Thoracic aorta (tissue), 2 donors: Measurements from ENCODE around the gene GAS1. TPM values are rescaled to one million over a fixed set of nuclear protein-coding genes. Genes with fewer than 3 reads are reported as not detected.

Experiments
- ATAC-seq: fragments of 150-250 bp; one replicate; pipeline ENCODE4 v1.8.0; 2017; ENCODE audit warnings: low read depth; ENCODE audit not compliant: insufficient number of reproducible peaks, low FRiP score
- DNase-seq: peaks from one replicate; pipeline ENCODE4 v3.0.0-alpha.2; 2020; ENCODE audit warnings: low spot score
- H3K27ac ChIP-seq, 2 donors: fragments of 200-600 bp; sonication (generic); 1 replicate in 1 of 2; 2 replicates in 1 of 2; pipeline ENCODE4 v1.5.1; 2016; ENCODE audit warnings: mild to moderate bottlenecking in 2 of 2, moderate library complexity in 2 of 2
- H3K27me3 ChIP-seq: fragments of 200-600 bp; sonication (generic); replicated peaks from 2 replicates; pipeline ENCODE4 v1.6.0; 2016; ENCODE audit warnings: mild to moderate bottlenecking; ENCODE audit not compliant: insufficient read depth
- H3K36me3 ChIP-seq: fragments of 200-600 bp; sonication (generic); one replicate; pipeline ENCODE4 v1.5.1; 2016
- H3K4me1 ChIP-seq, 2 donors: fragments of 200-600 bp; sonication (generic); 1 replicate in 1 of 2; 2 replicates in 1 of 2; pipeline versions ENCODE4 v1.5.1 to v1.6.0; 2016; ENCODE audit warnings: low read depth in 2 of 2, mild to moderate bottlenecking in 1 of 2; ENCODE audit not compliant: control insufficient read depth in 1 of 2
- H3K4me3 ChIP-seq: fragments of 200-600 bp; sonication (generic); 2 replicates; pipeline ENCODE4 v1.5.1; 2016; ENCODE audit warnings: mild to moderate bottlenecking
- H3K9me3 ChIP-seq: fragments of 200-600 bp; sonication (generic); 2 replicates; pipeline ENCODE4 v1.5.1; 2016
- total RNA-seq, 2 donors: library from RNA; depleted of rRNA; stranded (reverse); fragments of >200 nt; gene quantifications; one replicate each; pipeline versions ENCODE4 v1.1.0 to v1.2.3, GENCODE V29; 2016
- TF ChIP-seq, protein P1 (sequence below): fragments of 200-600 bp; sonication (generic); IDR thresholded peaks from one replicate; pipeline ENCODE4 v1.5.1; 2019; ENCODE audit warnings: antibody characterized with exemption

Gene GAS1
- total RNA-seq, 2 donors from 2014 or later, result 47.6 to 108 TPM

GRCh38 chr9:86955042-86955441 lies 7.7 kb upstream of the GAS1 start:
- H3K27ac ChIP-seq, result no peak overlapping the region
- ATAC-seq (no peak), DNase-seq (no peak)
- no peak overlapping the region for H3K4me3 ChIP-seq
- H3K27me3 ChIP-seq, result no peaks in the 10 kb centered on the region
- no peaks in the 10 kb centered on the region for H3K4me1 ChIP-seq
- H3K36me3 ChIP-seq, result peaks cover 4% of the 10 kb centered on the region
- TF ChIP-seq, protein P1, sequence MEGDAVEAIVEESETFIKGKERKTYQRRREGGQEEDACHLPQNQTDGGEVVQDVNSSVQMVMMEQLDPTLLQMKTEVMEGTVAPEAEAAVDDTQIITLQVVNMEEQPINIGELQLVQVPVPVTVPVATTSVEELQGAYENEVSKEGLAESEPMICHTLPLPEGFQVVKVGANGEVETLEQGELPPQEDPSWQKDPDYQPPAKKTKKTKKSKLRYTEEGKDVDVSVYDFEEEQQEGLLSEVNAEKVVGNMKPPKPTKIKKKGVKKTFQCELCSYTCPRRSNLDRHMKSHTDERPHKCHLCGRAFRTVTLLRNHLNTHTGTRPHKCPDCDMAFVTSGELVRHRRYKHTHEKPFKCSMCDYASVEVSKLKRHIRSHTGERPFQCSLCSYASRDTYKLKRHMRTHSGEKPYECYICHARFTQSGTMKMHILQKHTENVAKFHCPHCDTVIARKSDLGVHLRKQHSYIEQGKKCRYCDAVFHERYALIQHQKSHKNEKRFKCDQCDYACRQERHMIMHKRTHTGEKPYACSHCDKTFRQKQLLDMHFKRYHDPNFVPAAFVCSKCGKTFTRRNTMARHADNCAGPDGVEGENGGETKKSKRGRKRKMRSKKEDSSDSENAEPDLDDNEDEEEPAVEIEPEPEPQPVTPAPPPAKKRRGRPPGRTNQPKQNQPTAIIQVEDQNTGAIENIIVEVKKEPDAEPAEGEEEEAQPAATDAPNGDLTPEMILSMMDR, result no peak
- H3K9me3 ChIP-seq, result no peaks in the 10 kb centered on the region

GRCh38 chr9:86953181-86953580 lies 5.9 kb upstream of the GAS1 start:
- DNase-seq (no peak), ATAC-seq (no peak)
- H3K4me3 ChIP-seq, result no peak overlapping the region
- TF ChIP-seq, protein P1, result no peak
- peaks cover 0 to 6% of the 10 kb centered on the region in 2 donors for H3K4me1 ChIP-seq
- H3K27me3 ChIP-seq, result no peaks in the 10 kb centered on the region
- peaks cover 4% of the 10 kb centered on the region for H3K36me3 ChIP-seq
- H3K9me3 ChIP-seq, result no peaks in the 10 kb centered on the region
- H3K27ac ChIP-seq, result no peak overlapping the region

DNA sequence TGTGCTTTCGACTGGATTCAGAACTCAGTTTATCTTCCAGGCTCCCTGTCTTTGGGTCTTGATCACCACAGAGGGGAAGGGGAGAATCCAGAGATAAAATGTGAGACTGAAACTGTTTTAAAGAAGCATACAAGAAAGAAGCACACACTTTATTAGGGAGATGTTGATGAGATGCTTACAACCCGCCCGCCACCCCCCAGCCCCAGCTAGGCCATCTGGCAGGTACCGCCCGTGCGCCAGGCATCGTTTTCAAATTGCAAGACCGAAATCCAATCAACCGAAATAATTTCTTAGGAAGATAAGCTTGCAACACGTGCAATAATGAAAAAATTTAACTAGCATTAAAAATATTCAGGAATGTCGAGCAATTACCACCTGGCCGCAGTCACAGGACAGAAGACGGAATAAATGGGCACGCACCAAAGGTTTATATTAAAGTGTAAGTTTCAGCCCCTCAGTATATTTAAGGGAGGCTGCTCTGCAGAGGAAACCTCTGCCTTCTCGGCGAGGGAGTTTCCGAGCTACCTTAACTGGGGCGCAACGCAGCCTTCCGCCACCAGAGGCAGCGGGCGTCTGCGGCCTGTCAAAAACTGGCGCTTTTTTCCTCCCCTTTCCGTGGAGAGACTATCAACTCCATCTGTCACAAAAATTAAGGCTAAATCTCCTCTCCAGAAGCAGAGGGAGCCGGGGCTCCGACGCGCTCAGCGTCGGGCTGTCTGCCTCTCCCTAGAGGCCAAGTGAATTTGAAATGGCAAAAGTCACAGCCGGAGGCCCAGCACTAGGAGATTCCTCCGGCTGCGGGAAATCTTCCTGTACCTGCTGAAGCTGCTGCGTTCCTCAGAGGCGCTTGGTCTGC lies 996 bp upstream of the GAS1 start:
- ATAC-seq (no peak), DNase-seq (peak; percentile 22)
- Histone ChIP-seq H3K27me3 (no peaks in the 10 kb centered on the region), H3K4me3 (peak overlapping the region; percentile 91), H3K27ac (peak overlapping the region; percentile 70 to 77), H3K9me3 (no peaks in the 10 kb centered on the region), H3K36me3 (peaks cover 4% of the 10 kb centered on the region), H3K4me1 (peaks cover 4 to 24% of the 10 kb centered on the region in 2 donors)
- TF ChIP-seq, protein P1, result peak; percentile 93

- ATAC-seq, result peak; percentile 58
- Histone ChIP-seq H3K9me3 (no peaks in the 10 kb centered on the region), H3K4me3 (peak overlapping the region; percentile 91), H3K27ac (peak overlapping the region; percentile 79 to 90), H3K36me3 (peaks cover 4% of the 10 kb centered on the region), H3K4me1 (peaks cover 4 to 25% of the 10 kb centered on the region in 2 donors), H3K27me3 (no peaks in the 10 kb centered on the region)
- peak; percentile 13 for DNase-seq
- TF ChIP-seq, protein P1, result no peak
Measured at GRCh38 chr9:86946201-86947145, 833 bp downstream of the GAS1 start.

DNA sequence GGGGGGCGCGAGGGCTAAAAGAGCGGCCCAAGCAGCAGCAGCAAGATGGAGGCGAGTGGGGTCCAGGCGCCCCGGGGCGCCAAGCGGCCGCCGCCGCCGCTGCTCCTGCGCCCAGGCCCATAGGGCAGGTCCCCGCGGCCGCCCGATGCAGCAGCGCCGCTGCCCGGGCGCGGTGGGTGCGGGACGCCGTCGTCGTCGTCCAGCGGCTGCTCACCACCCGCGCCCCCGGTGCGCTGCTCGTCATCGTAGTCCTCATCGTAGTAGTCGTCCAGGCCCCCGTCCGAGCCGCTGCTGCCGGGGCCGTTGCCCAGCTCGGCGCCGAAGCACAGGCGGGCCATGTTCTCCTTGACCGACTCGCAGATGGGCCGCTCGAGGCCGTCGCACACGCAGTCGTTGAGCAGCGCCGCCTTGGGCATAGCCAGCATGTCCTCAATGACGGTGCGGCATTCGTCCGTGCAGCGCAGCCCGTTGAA lies 1.5 kb downstream of the GAS1 start:
- ATAC-seq (no peak), DNase-seq (peak; percentile 4)
- H3K4me3 ChIP-seq, result peak overlapping the region; percentile 91
- no peaks in the 10 kb centered on the region for H3K9me3 ChIP-seq
- H3K4me1 ChIP-seq, result peaks cover 4 to 25% of the 10 kb centered on the region in 2 donors
- TF ChIP-seq, protein P1, result no peak
- peaks cover 2% of the 10 kb centered on the region for H3K36me3 ChIP-seq
- H3K27ac ChIP-seq, result peak overlapping the region; percentile 79 to 90
- no peaks in the 10 kb centered on the region for H3K27me3 ChIP-seq
